Astrocyte of the spinal cord (primary cell): Measurements from ENCODE around the gene SNCAIP.
A peak's percentile ranks its signal among the peaks of the same experiment; 100 is the strongest.

ENCODE experiments used
- DNase-seq: peaks from one replicate; pipeline ENCODE4 v3.0.0; 2011; ENCODE audit warnings: low read depth, low spot score
- H3K4me3 ChIP-seq: 2 replicates; pipeline ENCODE4 v1.5.1; 2011; ENCODE audit warnings: low read depth, mild to moderate bottlenecking, low read length, moderate library complexity
- CTCF ChIP-seq: IDR thresholded peaks from 2 replicates; pipeline ENCODE4 v1.5.1; 2012; ENCODE audit warnings: low read depth, mild to moderate bottlenecking, low read length, inconsistent platforms
- in situ Hi-C: cut with HindIII; loops from 2 replicates; pipeline ENCODE4 v1.10.0; 2017; ENCODE audit warnings: low sequenced_read_pairs

SNCAIP gene

GRCh38 chr5:122297587-122298298 is 14.3 kb upstream of the SNCAIP start:
- no peak for TF ChIP-seq CTCF
- no peak overlapping the region for H3K4me3 ChIP-seq
- no peak for DNase-seq
- in situ Hi-C loops: no loop called here

GRCh38 chr5:122300374-122300773 is 11.7 kb upstream of the SNCAIP start:
- no peak overlapping the region for H3K4me3 ChIP-seq
- TF ChIP-seq CTCF: no peak
- no peak for DNase-seq
- in situ Hi-C loops: no loop called here

GRCh38 chr5:122301016-122301415 is 11.0 kb upstream of the SNCAIP start:
- no peak for DNase-seq
- in situ Hi-C loops: no loop called here
- TF ChIP-seq CTCF: no peak
- H3K4me3 ChIP-seq: no peak overlapping the region

GRCh38 chr5:122304471-122305215 is 7.4 kb upstream of the SNCAIP start:
- in situ Hi-C loops: no loop called here
- no peak overlapping the region for H3K4me3 ChIP-seq

GRCh38 chr5:122306461-122306860 is 5.6 kb upstream of the SNCAIP start:
- no peak for TF ChIP-seq CTCF
- H3K4me3 ChIP-seq: no peak overlapping the region
- in situ Hi-C loops: no loop called here
- no peak for DNase-seq

More at GRCh38 chr5:122304471-122305215, 7.4 kb upstream of the SNCAIP start:
- no peak for DNase-seq
- no peak for TF ChIP-seq CTCF

GRCh38 chr5:122310889-122311288 is 1.1 kb upstream of the SNCAIP start:
- in situ Hi-C loops: no loop called here
- peak overlapping the region; percentile 1 for H3K4me3 ChIP-seq
- DNase-seq: no peak
- no peak for TF ChIP-seq CTCF
